HG02973 (cell line): Measurements from ENCODE around the gene MYL5.
"Not testable (repeated sequence)": the region's sequence is repeated elsewhere in the genome, so short reads cannot be mapped to it uniquely, and the experiment has no call there.

ENCODE experiments used
- ATAC-seq: cut with Tn5 transposase; IDR thresholded peaks from one replicate; pipeline ENCODE4 v1.9.1; 2021; ENCODE audit warnings: moderate library complexity; ENCODE audit not compliant: unreplicated experiment

The MYL5 gene

DNA sequence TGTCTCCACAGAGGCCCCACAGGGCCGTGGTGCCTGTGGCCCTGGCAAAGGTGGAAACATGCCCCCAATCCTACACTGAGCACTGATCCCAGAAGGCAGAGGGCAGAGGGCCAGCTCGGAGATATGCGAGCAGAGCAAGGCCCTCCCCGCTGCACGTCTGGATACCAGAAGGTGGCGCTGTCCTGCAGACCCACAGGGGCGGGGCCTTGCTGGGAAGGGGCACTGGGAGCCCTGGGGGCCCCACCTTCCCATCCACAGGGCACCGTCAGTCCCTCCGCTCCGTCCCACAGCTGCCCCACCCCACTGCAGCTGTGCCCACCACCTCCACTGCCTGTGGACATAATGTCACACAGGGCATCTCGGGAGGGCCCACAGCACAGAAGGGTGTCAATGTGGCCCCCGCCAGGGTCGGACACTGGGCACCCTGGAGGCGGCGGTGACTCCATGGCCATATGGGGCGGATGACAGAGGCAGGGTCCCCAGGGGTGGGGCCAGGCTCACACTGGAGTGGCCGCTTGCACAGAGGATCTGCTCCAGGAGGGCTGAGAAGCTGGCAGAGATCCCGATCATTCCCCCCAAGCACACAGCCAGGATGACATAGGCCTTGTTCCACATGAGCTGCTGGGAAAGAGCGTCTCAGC, 9.8 kb downstream of the MYL5 start:
- ATAC-seq, result no peak

DNA sequence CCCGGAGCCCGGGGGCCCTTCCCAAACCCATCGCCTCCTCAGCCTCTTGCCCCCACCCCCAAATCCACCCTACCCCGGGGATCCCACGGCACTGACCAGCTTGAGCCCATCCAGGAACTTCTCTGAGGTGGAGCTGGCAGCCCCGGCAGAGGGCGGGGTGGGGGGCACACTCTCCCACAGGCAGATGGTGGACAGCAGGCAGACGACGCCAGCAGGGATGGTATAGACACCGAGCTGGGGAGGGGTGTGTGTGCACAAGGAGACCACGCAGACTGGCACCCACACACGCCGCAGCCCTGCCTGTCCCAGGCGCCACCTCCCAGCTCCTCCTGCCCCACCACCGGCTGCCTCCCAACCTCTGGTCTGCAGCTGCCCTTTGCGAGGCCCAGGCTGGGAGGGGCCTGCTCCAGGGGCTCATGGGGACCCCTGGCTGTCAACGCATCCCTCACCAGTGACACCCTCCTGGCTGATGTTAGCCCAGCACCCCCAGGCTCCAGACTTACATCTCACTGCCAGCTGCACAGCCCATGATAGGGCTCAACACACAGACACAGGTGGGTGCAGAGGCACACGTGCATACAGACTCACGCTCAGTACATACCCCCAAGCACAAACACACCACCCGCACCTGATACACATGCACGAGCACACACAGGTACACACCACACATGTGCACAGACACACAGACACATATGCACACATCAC, 10.4 kb downstream of the MYL5 start:
- no peak for ATAC-seq

DNA sequence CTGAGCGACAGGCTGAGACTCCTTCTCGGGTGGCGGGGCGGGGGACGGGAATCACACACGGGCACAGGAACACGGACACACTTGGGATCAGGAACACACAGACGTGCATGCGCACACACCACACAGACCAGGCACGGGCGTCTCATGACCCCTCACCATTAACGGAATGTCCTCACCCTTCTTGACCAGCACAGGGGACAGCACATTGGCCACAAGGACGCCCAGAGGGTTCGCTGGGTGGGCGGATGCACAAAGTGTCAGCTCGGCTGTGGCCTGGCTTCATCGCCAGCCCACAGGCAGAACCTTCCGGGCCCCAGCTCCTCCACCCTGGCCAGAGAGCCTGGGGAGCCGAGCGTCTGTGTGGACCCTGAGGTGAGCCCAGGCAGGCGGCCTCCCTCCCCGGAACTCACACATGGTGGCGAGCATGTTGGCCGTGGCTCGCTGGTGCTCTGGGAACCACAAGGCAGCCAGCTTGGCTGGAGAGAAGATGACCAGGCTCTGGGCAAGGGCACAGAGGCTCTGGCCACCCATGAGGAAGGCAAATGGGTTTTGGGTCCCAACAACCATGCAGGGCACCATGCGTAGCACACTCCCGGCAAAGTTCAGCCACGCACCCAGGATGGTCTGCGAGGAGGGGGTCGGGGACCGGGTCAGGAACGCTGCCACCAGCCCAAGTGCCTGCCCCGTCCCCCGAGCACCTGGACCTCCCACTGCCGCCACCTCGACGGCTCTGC, 11.5 kb downstream of the MYL5 start:
- no peak for ATAC-seq

DNA sequence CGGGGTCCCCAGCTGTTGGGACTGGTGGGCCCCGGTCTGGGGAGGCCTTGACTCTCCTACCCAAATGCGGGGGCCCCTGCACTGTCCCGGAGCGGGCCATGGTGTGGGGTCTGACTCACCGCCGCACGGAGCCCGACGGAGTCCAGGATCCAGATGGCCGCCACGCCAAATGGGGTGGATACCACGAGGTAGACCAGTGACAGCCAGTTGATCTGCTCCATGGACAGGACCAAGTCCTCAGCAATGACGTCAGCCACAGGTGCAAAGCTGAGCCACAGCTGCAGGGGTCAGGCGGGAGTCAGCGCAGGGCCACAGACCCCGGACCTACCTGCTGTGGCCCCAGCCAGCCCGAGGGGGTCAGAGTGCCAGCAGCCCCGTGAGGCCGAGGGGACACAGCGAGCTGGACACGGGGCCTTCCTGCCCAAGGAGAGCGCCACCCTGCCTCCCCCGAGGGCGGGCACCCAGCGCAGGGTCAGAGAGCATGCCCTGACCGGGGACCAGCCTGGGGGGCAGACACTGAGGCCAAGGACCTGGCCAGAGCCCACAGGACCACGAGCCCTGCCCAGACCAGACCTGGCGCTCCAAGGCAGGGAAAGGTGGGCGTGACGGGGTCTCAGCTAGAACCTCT, 12.2 kb downstream of the MYL5 start:
- no peak for ATAC-seq

DNA sequence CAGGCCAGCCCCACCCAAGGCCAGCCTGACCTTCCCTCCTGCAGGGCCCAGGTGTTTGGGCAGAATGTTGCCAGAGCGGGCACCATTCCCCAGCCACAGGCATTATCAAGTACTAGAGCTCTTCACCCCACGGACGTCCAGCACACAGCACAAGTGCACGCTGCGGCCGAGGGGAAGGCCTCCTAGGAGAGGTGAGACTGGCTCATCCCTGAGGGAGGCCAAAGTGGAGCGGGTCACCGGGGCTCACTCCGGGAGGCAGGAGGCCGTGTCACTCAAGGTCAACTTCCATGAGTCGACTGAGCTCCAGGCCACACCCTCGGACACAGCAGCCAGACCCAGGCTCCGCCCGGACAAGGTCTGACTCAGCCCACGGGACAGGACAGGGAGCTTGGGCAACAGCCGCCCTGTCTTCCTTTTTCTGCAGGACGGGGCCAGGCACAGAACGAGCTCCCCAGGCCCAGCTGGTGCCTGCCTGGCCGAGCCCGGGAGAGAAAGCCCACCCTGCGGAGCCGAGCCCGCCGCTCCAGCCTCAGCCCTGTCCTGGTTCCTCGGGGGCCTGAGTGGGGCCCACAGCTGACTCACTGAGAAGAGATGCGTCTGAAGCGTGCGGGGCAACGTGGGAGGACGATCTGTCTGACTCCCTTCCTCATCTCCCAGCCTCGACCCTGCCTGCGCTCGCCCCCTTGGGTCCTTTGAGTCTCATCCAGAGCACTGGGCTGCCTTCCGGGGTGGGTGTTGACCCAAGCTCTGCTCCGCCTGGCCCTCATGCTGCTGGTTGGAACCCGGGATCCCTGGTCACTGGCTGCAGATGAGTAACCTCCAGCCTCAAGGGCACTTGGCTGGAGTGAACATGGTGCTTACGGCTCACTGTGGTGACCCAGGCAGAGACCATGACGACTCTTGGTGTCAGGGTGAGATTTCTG, 13.0 kb downstream of the MYL5 start:
- no peak for ATAC-seq

DNA sequence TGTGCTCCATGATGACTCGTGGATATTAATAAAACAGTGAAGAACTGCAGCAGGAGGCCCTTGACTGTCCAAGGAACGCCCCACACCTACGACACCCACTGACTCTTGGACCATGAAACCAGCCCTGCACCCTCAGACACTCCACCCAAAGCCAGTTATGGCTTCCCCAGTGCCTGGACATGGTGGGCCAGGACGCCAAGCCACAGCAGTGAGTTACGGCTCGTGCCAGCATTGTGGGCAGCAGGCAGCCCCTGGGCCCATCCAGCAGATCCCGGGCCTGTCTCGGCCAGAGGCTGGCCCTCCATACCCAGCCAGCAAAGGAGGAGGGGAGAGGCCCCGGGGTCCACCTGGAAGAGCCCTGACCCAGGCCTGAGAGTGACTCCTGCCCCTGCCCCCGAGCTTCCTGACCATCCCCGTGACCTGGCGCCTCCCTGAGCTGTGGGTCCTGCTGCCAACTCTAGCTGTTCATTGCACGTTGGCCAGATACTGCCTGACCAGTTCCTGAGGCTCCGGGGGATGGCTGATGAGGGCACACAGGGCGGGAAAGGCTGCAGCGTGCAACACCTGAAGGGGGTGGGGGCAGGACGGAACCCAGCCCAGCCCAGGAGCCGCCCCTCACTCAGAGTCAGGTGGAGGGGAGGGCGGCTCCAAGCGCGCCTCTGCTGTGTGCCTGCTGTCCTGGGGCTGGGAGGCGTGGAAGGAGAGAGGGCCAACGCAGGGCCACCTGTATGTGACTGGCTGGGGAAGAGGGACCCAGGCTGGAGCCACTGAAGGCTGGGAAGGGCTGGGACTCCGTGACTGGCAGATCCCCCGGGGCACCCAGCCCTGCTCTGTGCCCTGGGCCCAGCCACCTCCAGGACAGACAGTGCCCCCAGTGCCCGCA, 13.9 kb downstream of the MYL5 start:
- no peak for ATAC-seq

DNA sequence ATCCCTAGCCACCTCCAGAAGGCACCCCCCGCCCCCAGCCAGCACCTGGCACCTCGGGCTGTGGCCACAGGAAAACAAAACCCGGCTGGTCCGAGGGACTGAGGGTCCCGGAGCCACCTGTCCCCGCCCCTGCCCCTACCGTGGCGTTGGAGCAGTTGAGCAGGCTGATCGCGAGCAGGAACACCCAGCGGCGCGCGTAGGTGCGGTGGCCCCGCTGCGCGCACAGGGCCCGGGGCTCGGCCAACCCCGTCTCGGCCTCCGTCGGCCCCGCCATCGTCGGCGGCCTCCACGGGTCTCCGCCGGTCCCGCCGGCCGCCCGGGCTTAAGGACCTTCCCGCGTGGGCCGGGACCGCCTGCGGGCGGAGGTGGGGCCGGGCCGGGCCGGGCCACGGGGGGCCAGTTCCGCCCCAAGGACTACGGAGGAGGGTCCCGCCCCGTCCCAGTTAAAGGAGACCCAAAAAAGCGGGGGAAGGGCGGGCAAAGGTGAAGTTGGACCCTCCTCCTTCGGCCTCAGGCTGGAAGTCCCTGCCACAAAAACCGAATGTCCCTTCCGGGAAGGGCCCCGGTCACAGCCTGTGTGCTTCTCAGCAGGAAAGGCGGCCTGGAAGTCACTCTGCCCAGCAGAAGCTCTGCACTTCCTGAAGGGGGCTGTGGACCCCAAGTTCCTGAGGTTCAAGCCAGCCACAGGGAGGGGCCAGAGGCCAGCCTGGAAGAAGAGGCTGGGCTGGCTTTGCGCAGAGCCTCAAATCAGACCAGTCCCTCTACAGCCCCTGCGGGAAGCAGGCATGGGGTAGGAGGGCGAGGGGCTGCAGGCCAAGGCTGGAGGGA, 14.7 kb downstream of the MYL5 start, which contains the start of gene SLC49A3:
Gene SLC49A3, minus strand, starts transcription at position 298 of the 828 bp plus-strand sequence. Its CDS starts 24 bp downstream, at position 274.
- ATAC-seq, result no peak

DNA sequence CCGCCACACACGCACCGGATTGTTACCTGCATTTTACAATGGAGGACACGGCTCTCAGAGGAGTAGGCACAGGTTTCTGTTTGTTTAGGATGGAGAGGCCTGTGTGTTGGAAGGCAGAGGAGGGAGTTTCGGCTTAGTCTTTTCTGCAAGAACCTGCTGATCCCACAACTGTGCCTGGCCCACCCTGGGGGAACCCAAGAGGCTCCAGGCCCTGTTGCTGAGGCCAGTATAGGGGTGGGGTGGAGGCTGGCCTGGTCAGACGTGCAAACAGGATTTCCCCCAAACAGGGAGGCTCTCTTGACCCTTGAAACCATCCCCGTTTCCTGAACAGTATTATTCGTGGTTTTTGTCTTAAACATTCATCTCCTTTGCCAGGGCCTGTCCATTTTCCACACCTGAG, 15.4 kb downstream of the MYL5 start:
- ATAC-seq, result no peak

DNA sequence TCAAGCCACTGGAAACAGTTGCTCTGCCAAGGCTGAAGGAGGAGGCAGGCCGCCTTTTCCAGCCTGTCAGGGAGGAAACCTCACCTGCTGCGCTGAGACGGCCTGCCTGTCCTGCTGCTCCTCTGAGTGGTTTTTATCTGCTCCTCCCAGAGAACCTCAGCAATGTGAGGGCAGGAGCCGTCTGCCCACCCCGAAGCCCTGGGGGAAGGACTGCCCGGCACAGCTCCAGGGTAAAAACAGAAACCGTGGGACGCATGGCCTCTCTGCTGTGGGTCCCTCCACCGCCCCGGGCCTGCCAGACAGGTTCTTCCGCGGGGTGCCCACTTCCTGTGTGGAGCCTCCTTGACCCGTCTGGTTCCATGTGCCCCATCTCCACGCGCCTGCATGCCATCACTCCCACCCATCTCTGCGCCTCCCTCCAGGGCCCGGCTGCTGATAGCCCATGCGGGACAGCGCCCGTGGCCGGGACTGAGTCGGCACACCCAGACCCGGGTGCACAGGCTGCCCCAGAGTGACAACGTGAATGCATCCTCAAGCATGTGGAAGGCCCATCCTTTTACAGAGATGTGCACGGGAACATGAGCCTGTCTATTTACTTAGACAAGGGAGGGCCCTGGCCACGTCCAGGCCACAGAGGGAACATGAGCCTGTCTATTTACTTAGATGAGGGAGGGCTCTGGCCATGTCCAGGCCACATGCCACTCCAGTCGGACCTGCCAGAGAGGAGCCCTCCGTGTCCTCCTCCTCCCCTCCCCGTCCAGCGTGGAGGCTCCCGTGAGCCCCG, 18.6 kb downstream of the MYL5 start:
- ATAC-seq, result no peak

DNA sequence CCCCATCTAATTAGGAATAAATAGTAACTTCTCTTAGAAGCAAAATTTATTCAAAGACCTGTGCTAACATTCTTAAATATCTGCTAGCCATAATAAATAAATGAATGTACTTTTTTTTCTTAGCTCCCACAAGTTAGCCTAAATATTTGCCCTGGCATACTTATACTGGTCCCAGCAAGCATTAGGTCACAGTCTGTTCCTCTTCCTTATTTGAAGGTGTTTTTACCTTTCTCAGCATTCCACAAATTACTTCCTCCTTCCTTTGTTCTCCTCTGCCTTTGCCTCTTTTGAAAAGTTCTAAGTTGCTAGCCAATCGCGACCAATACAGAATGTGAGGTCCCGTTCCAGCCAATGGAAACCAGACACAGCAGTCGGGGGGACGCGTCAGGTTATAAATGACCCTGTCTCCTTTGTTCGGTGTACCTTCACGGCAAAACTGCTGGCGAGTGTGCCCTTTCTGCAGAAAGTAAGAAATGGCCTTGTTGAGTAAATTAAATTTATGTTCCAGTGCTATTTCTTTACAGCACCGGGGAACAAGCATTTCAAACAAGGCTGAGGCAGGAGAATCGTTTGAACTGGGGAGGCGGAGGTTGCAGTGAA, 20.1 kb downstream of the MYL5 start:
- not testable (repeated sequence) for ATAC-seq

DNA sequence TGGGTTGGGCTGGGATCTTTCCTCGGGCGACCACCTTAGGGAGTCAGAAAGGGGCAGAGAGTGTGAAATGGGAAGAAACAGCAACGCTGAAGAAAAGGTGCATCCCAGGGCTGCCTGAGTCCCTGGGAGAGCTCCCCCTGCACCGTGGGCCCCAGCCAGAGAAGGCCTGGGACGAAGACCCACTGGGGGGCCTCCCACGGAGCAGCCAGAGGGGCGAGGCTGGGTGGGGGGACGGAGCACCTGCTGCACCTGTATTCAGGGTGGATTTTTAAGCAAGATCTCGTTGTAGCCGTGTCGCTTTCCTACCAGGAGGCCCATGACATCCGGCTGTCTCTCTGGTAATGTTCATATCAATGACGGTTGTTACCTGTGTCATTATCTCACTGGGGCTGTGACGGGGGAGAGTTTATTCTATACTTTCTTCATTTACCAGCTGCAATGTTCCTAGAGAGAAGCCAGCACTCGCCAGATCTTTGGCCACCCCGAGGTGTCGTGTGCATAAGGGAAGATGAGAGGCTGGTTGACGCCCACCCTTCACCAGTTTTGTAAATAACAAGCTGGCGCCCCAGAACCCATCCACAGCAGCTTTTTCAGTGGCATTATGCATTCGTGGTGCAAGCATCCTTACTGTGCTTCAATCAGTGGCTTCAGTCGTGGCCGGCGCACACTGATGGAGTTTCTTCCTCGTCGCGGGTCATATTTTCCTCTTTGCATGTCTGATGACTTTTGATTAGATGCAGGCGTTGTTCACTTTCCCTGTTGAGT, 25.7 kb downstream of the MYL5 start:
- ATAC-seq, result no peak

DNA sequence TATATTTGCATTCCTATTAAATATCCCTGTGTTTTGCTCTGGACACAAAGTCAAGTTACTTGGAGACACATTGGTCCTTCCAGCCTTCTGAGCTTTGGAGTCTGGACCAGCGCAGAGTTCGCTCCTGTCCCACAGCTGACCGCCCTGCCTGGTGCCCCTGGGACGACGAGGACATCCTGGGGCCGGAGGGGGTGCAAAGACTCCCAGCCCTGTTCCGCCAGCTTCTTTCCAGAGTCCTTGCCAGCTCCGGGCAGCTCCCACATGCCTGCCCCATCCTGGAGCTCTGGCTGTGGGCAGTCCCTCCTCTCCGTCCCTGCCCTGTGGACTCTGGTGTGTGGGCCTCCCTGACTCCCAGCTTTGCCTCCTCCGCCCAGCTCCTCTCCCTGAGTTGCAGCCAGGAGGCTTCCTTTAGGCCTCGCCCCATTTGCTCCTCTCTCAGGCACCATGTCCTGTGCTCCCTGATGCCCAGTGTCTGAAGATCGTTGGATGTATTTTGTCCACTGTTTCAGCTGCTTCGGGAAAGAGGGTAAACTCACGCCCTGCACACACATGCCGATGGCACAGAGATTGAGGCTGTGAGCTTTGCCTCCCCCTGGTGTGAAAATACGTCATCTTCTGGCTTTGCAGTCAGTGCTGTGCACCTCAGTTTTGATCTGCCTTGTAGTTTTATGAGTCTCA, 26.4 kb downstream of the MYL5 start:
- no peak for ATAC-seq

DNA sequence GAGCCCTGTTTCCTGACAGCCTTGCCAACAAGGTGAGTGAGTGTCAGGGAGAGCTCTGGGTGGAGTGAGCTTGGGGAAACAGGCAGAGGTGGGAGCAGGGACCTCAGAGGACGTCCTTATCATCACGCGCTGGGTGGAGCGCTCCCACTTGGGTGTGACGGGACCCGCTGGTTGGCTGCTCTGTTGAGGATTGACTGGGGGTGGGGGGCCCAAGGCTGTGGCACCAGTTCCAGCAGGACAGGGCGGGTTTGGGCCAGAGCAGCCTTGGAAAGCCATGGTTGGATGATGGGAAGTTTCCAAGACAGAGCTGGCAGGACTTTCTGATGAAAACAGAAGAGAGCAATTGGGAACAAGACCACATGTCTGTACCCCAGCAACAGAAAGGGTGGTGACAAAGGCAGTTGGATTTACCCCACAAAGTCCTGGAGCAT, 28.3 kb downstream of the MYL5 start:
- no peak for ATAC-seq

DNA sequence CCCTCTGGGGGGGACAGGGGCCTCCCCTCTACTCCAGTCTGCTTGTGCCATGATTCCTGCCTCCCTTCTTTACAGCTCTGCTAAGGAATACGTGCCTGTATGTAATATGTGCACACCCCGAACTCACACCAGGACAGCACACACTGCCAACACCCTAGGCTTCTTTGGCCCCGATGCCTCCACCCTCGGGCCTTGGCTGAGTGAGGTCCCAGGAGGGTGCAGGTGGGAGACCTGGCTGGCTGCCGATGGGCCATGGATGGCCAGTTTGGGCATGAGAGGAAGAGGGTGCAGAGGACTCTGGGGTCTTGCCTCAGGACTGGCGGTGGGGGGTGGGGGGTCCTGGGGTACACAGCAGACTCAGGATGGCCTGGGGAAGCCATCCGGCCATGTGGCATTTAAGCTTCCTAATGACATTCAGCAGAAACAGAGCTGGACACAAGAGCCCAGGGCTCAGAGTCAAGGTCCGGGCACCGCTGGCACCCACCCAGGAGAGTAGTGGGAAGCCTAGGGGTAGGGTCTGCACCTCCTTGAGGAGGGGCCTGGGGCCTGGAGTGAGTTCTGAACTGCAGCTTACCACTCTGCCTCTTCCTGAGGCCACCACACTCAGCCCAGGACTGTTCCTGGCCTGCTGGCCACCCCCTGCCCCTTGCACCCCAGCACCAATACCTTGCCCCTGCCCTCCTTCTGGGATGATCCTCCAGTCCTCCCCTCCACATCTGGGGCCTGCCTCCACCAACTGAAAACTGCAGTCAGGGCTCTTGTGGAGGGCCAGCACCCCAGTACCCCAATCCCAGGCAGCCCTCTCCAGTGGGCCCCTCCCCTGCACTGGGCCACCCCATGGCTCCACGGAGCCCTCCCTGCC, 29.2 kb downstream of the MYL5 start:
- ATAC-seq, result no peak

DNA sequence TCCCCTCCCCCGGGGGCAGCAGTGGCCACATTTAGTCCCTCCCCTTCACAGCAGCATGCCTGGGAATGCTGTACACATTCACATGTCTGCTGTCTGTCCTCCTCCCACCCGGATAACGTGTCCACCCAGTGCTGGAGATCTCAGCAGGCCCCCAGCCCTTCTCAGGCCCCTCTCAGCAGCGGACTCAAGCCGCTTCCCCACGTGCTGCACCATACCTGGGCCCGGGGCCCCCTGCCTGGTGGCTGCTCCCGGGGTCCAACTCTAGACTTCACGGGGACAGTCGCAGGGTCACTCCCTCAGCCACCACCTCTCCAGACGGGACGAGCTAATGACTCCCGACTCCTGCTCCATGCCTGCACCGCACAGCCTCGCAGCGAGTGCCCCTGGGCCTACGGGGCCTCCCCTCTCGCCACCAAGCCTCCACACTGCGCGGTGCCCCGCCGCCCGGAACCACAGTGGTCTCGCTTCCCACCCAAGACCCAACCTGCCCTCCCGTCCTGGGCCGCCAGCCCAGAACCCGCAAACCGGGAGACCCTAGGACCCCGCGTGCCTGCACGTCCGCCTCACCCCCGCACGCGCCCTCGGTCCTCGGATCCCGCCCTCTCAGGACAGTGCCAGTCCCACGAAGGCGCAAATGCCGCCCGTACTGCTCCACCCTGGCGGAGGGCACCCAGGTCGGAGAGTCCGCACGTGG, 30.0 kb downstream of the MYL5 start:
- no peak for ATAC-seq
